Activated naive CD8-positive, alpha-beta T cell treated with anti-CD3 and anti-CD28 coated beads for 36 hours (primary cell): ENCODE data around the gene SLC27A1. TPM values are rescaled to one million over a fixed set of nuclear protein-coding genes. Genes with fewer than 3 reads are reported as not detected.
A peak's percentile ranks its signal among the peaks of the same experiment; 100 is the strongest.

Experiments
- DNase-seq: peaks from one replicate; pipeline ENCODE4 v3.0.0; 2021
- H3K27ac Mint-ChIP-seq: one replicate; pipeline ENCODE4 v1.8.0; 2022; ENCODE audit warnings: mild to moderate bottlenecking, moderate library complexity, mixed read lengths
- H3K27me3 Mint-ChIP-seq: one replicate; pipeline ENCODE4 v1.8.0; 2022; ENCODE audit warnings: mild to moderate bottlenecking, mixed read lengths
- H3K36me3 Mint-ChIP-seq: one replicate; pipeline ENCODE4 v1.8.0; 2021; ENCODE audit warnings: mild to moderate bottlenecking, mixed read lengths
- H3K4me1 Mint-ChIP-seq: one replicate; pipeline ENCODE4 v1.8.0; 2021; ENCODE audit warnings: mixed read lengths
- H3K4me3 Mint-ChIP-seq: one replicate; pipeline ENCODE4 v1.8.0; 2022; ENCODE audit warnings: mild to moderate bottlenecking, moderate library complexity, mixed read lengths
- H3K9me3 Mint-ChIP-seq: one replicate; pipeline ENCODE4 v1.8.0; 2022; ENCODE audit warnings: mixed read lengths
- total RNA-seq, 2 experiments: library from RNA; stranded (reverse); gene quantifications; one replicate each; pipeline ENCODE4 v1.2.3, GENCODE V29; 2021

The SLC27A1 gene
- total RNA-seq, 2 experiments from 2014 or later: 2.6 to 2.8 TPM

- Mint-ChIP-seq H3K4me3 (no peak overlapping the region), H3K4me1 (peaks cover 12% of the 10 kb centered on the region), H3K36me3 (no peaks in the 10 kb centered on the region), H3K27me3 (no peaks in the 10 kb centered on the region), H3K9me3 (peaks cover 6% of the 10 kb centered on the region), H3K27ac (no peak overlapping the region)
- DNase-seq: no peak
These were observed 59.2 kb downstream of the SLC27A1 start for GRCh38 chr19:17529239-17530158.

GRCh38 chr19:17530586-17530985 is 60.3 kb downstream of the SLC27A1 start:
- Mint-ChIP-seq H3K9me3 (peaks cover 6% of the 10 kb centered on the region), H3K4me1 (peaks cover 7% of the 10 kb centered on the region), H3K4me3 (no peak overlapping the region), H3K27ac (no peak overlapping the region), H3K36me3 (no peaks in the 10 kb centered on the region), H3K27me3 (no peaks in the 10 kb centered on the region)
- DNase-seq: no peak

DNA sequence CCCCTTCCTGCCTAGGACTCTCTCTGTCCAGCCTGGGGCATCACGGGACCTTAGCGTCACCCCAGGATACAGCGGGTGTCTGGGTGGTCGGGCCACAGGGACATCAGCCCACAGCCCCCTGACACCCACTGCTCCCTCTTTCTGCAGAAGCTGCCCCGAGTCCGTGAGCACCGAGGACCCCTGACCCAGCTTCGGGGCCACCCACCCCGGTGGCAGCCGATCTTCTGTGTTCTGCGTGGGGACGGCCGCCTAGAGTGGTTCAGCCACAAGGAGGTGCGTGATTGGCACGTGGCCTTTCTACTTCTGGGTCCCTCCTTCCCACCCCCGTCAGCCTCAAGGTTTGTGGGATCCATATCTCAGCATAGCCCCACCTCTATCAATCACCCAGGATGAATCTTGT is 61.8 kb downstream of the SLC27A1 start:
- Mint-ChIP-seq H3K4me1 (no peaks in the 10 kb centered on the region), H3K27me3 (no peaks in the 10 kb centered on the region), H3K36me3 (no peaks in the 10 kb centered on the region), H3K4me3 (no peak overlapping the region), H3K27ac (no peak overlapping the region), H3K9me3 (peaks cover 6% of the 10 kb centered on the region)
- DNase-seq: no peak

- Mint-ChIP-seq H3K36me3 (no peaks in the 10 kb centered on the region), H3K9me3 (peaks cover 6% of the 10 kb centered on the region), H3K27me3 (no peaks in the 10 kb centered on the region), H3K4me1 (no peaks in the 10 kb centered on the region), H3K4me3 (no peak overlapping the region), H3K27ac (no peak overlapping the region)
- no peak for DNase-seq
These were observed 62.2 kb downstream of the SLC27A1 start for GRCh38 chr19:17532557-17532956.

- Mint-ChIP-seq H3K4me3 (no peak overlapping the region), H3K27me3 (peaks cover 7% of the 10 kb centered on the region), H3K36me3 (no peaks in the 10 kb centered on the region), H3K4me1 (peaks cover 11% of the 10 kb centered on the region), H3K9me3 (no peaks in the 10 kb centered on the region), H3K27ac (no peak overlapping the region)
- no peak for DNase-seq
These were observed 64.4 kb downstream of the SLC27A1 start for GRCh38 chr19:17534767-17535166.

DNA sequence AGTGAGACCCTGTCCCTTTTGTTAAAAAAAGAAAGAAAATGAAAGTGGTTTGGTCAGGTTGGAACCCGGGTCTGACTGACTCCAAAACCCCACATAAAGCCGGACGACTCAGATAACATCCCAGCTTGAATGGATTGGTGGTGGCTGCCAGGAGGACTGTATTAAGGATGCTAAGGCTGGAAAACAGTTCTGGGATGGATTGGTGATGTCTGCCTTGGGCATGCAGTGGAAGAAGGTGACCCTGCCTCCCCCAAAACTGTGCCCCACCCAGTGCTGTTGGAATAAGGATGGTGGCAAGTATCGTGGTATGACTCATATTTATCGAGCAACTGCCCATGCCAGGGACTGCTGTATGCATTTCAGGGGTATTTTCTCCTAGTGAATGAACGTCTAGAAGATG is 66.6 kb downstream of the SLC27A1 start:
- no peaks in the 10 kb centered on the region for H3K36me3 Mint-ChIP-seq
- no peak for DNase-seq
- H3K4me3 Mint-ChIP-seq: no peak overlapping the region

GRCh38 chr19:17538684-17539237 is 68.4 kb downstream of the SLC27A1 start:
- no peak for DNase-seq

More for the DNA sequence above, 66.6 kb downstream of the SLC27A1 start:
- H3K4me1 Mint-ChIP-seq: peaks cover 12% of the 10 kb centered on the region
- H3K27ac Mint-ChIP-seq: no peak overlapping the region
- peaks cover 7% of the 10 kb centered on the region for H3K27me3 Mint-ChIP-seq
- H3K9me3 Mint-ChIP-seq: no peaks in the 10 kb centered on the region

GRCh38 chr19:17539238-17540117 is 69.2 kb downstream of the SLC27A1 start:
- Mint-ChIP-seq H3K27ac (peak overlapping the region; percentile 54), H3K27me3 (peaks cover 7% of the 10 kb centered on the region)
- DNase-seq: peak; percentile 95

More at GRCh38 chr19:17538684-17539237, 68.4 kb downstream of the SLC27A1 start:
- Mint-ChIP-seq H3K27ac (no peak overlapping the region), H3K4me3 (peak overlapping the region; percentile 24), H3K36me3 (no peaks in the 10 kb centered on the region), H3K9me3 (no peaks in the 10 kb centered on the region), H3K27me3 (peaks cover 7% of the 10 kb centered on the region), H3K4me1 (peaks cover 12% of the 10 kb centered on the region)

GRCh38 chr19:17540174-17540573 is 69.8 kb downstream of the SLC27A1 start:
- no peak overlapping the region for H3K27ac Mint-ChIP-seq
- peaks cover 7% of the 10 kb centered on the region for H3K27me3 Mint-ChIP-seq
- H3K4me3 Mint-ChIP-seq: no peak overlapping the region
- DNase-seq: no peak
- H3K36me3 Mint-ChIP-seq: no peaks in the 10 kb centered on the region
- H3K4me1 Mint-ChIP-seq: peaks cover 12% of the 10 kb centered on the region
- no peaks in the 10 kb centered on the region for H3K9me3 Mint-ChIP-seq

More at GRCh38 chr19:17539238-17540117, 69.2 kb downstream of the SLC27A1 start:
- no peaks in the 10 kb centered on the region for H3K36me3 Mint-ChIP-seq
- no peaks in the 10 kb centered on the region for H3K9me3 Mint-ChIP-seq
- peaks cover 12% of the 10 kb centered on the region for H3K4me1 Mint-ChIP-seq
- peak overlapping the region; percentile 74 for H3K4me3 Mint-ChIP-seq

DNA sequence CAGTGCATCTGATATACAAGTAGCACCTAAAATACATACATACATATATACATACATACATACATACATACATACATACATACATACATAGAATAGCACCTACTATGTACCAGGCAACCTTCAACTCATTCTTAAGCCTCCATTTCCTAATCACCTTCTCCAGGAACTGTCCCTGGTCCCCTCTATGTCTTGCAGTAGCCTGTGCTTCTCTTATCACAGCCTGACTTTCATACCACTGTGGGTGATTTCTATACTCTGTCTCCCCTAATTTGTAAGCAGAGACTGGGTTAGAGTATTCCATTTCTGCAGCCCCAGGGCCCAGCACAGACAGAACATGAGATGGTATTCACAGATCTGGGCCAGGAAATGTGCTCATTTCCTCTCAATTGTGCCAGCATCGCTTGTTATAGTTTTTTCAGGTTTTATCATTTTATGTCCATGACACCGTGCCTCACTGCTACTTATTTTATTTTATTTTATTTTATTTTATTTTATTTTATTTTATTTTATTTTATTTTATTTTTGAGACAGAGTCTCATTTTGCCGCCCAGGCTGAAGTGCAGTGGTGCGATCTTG is 70.9 kb downstream of the SLC27A1 start:
- DNase-seq: no peak
- Mint-ChIP-seq H3K4me3 (no peak overlapping the region), H3K9me3 (no peaks in the 10 kb centered on the region), H3K27me3 (peaks cover 7% of the 10 kb centered on the region), H3K36me3 (no peaks in the 10 kb centered on the region), H3K4me1 (peaks cover 12% of the 10 kb centered on the region), H3K27ac (no peak overlapping the region)

DNA sequence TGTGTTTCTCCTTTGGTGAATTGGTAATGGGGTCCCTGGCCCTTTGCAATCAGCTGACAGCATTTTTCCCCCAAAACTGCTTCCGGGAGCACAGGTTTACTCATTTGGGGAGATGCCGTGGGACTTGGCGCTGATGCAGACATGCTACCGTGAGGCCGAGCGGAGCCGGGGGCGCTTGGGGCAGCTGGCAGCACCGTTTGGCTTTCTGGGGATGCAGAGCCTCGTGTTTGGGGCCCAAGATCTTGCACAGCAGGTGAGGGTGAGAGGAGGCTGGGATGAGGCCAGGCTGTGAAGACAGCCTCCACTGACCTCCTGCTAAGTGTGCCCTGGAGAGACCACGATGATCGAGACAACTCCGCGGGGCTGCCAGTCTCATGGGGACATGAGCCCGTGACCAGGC is 71.7 kb downstream of the SLC27A1 start:
- Mint-ChIP-seq H3K4me1 (peaks cover 12% of the 10 kb centered on the region), H3K36me3 (no peaks in the 10 kb centered on the region), H3K27me3 (peaks cover 7% of the 10 kb centered on the region), H3K4me3 (no peak overlapping the region), H3K27ac (no peak overlapping the region), H3K9me3 (no peaks in the 10 kb centered on the region)
- DNase-seq: no peak

DNA sequence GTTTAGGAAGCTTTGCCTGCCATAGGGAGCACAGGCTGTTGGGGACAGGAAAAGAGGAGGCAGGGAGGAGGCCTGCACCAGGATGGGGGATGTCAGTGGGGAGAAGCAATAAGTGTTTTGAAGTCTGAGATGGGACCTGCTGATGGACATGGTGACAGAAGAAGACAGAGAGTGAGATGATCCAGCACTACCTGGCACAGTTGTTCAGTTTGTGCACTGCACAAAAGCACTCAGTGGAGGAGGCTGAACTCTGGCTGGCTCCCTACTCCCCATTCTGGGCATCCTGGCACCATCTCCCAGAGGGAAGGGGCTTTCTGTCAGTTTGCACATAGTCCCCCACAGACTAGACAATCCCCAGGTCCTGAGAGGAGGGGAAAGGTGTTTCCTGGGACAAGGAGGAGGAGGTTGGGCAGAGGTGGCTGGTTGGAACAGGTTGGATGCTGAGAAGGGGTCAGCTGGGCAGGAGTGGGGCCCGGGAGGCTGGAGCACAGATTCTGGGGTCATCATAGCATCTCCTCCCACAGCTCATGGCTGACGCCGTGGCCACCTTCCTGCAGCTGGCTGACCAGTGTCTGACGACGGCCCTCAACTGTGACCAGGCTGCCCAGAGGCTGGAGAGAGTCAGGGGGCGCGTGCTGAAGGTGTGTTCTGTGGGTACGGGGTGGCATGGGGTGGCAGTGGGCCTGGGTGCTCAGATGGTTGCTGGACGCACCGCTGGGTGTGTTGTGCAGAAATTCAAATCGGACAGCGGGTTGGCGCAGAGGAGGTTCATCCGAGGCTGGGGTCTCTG is 72.7 kb downstream of the SLC27A1 start:
- no peak overlapping the region for H3K4me3 Mint-ChIP-seq

DNA sequence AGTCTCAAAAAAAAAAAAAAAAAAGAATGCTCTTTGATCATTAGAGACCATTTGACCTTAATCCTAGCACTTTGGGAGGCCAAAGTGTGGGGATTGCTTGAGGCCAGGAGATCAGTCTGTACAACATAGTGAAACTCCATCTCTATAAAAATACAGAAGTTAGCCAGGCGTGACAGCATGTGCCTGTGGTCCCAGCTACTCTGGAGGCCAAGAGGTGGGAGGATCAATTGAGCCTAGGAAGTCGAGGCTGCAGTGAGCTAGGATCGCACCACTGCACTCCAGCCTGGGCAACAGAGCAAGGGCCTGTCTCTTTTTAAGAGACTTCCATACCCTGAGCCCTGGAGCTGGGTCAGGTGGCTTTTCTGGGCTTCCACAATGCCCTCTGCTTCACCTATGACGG is 73.7 kb downstream of the SLC27A1 start:
- no peaks in the 10 kb centered on the region for H3K9me3 Mint-ChIP-seq

More for the DNA sequence above, 72.7 kb downstream of the SLC27A1 start:
- Mint-ChIP-seq H3K9me3 (no peaks in the 10 kb centered on the region), H3K4me1 (peaks cover 12% of the 10 kb centered on the region), H3K36me3 (no peaks in the 10 kb centered on the region), H3K27ac (no peak overlapping the region), H3K27me3 (peaks cover 7% of the 10 kb centered on the region)
- no peak for DNase-seq

DNA sequence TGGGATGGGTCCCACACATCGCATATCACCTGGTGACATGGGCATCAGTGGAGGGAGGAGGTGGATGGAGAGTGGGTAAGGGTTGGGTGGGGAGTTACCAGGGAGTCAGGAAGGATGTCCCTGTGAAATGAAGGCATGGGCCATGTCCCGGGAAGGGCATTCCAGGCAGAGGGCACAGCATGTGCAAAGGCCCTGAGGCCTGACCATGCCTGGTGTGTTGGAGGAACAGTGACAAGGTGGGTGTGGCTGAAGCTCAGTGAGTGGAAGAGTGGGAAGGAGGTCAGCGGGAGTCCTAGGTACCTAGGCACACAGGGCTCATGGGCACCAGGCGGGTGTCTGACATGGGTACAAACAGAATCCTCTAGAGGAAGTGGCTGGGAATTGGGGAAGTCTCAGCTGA is 74.1 kb downstream of the SLC27A1 start:
- no peaks in the 10 kb centered on the region for H3K27me3 Mint-ChIP-seq
- no peak for DNase-seq
- H3K4me3 Mint-ChIP-seq: no peak overlapping the region
- H3K36me3 Mint-ChIP-seq: no peaks in the 10 kb centered on the region
- no peaks in the 10 kb centered on the region for H3K9me3 Mint-ChIP-seq
- peaks cover 4% of the 10 kb centered on the region for H3K4me1 Mint-ChIP-seq
- H3K27ac Mint-ChIP-seq: no peak overlapping the region

More for the DNA sequence above, 73.7 kb downstream of the SLC27A1 start:
- Mint-ChIP-seq H3K27ac (no peak overlapping the region), H3K27me3 (no peaks in the 10 kb centered on the region), H3K4me3 (no peak overlapping the region), H3K4me1 (peaks cover 5% of the 10 kb centered on the region), H3K36me3 (no peaks in the 10 kb centered on the region)
- no peak for DNase-seq
